GM23338 (cell line): ENCODE measurements around the gene FASTK. TPM values are rescaled to one million over a fixed set of nuclear protein-coding genes. Genes with fewer than 3 reads are reported as not detected.
A peak's percentile ranks its signal among the peaks of the same experiment; 100 is the strongest.

Experiments
- ATAC-seq: fragments of 200-7000 bp; cut with Tn5 transposase; 3 replicates; pipeline ENCODE4 v1.9.1; 2020
- DNase-seq: peaks from one replicate; pipeline ENCODE4 v3.0.0-alpha.2; 2015; ENCODE audit warnings: low spot score
- H2AFZ ChIP-seq: fragments of 200-600 bp; sonication (generic); 2 replicates; pipeline ENCODE4 v1.8.0; 2016; ENCODE audit warnings: antibody characterized with exemption, mild to moderate bottlenecking, moderate library complexity
- H3F3A ChIP-seq: fragments of 200-600 bp; sonication (generic); replicated peaks from 2 replicates; pipeline ENCODE4 v1.8.0; 2017; ENCODE audit warnings: antibody characterized with exemption, mixed run types, low read depth
- H3K27ac ChIP-seq: fragments of 200-600 bp; sonication (generic); 2 replicates; pipeline ENCODE4 v1.6.1; 2016; ENCODE audit warnings: low read depth
- H3K27me3 ChIP-seq: fragments of 200-600 bp; sonication (generic); 2 replicates; pipeline ENCODE4 v1.8.0; 2016; ENCODE audit warnings: mild to moderate bottlenecking, mixed run types, moderate library complexity; ENCODE audit not compliant: insufficient read depth
- H3K36me3 ChIP-seq: fragments of 200-600 bp; sonication (generic); 2 replicates; pipeline ENCODE4 v1.8.0; 2016; ENCODE audit warnings: mild to moderate bottlenecking; ENCODE audit not compliant: insufficient read depth
- H3K4me1 ChIP-seq: fragments of 200-600 bp; sonication (generic); 2 replicates; pipeline ENCODE4 v1.8.0; 2016; ENCODE audit warnings: mild to moderate bottlenecking, moderate library complexity; ENCODE audit not compliant: insufficient read depth
- H3K4me2 ChIP-seq: fragments of 200-600 bp; sonication (generic); 2 replicates; pipeline ENCODE4 v1.7.1; 2017; ENCODE audit warnings: mixed run types
- H3K4me3 ChIP-seq: fragments of 200-600 bp; sonication (generic); 2 replicates; pipeline ENCODE4 v1.6.1; 2016; ENCODE audit warnings: mixed run types
- H3K79me2 ChIP-seq: fragments of 200-600 bp; sonication (generic); replicated peaks from 2 replicates; pipeline ENCODE4 v1.8.0; 2017; ENCODE audit warnings: mild to moderate bottlenecking; ENCODE audit not compliant: insufficient read depth
- H3K9me2 ChIP-seq: fragments of 200-600 bp; sonication (generic); 2 replicates; pipeline ENCODE4 v1.8.0; 2017; ENCODE audit not compliant: insufficient read depth
- H4K20me1 ChIP-seq: fragments of 200-600 bp; sonication (generic); replicated peaks from 2 replicates; pipeline ENCODE4 v1.8.0; 2017; ENCODE audit warnings: mild to moderate bottlenecking; ENCODE audit not compliant: insufficient read depth
- H3K27ac Mint-ChIP-seq: 2 replicates; pipeline ENCODE4 v1.8.0; 2020; ENCODE audit warnings: inconsistent platforms, mild to moderate bottlenecking, moderate library complexity, mixed read lengths
- H3K27me3 Mint-ChIP-seq: 3 replicates; pipeline ENCODE4 v1.8.0; 2022; ENCODE audit warnings: low read depth, mild to moderate bottlenecking, moderate library complexity, mixed read lengths, inconsistent platforms; ENCODE audit not compliant: insufficient read depth, poor library complexity
- H3K36me3 Mint-ChIP-seq: 3 replicates; pipeline ENCODE4 v1.8.0; 2021; ENCODE audit warnings: low read depth, mild to moderate bottlenecking, inconsistent platforms, moderate library complexity, mixed read lengths
- H3K4me1 Mint-ChIP-seq: 3 replicates; pipeline ENCODE4 v1.8.0; 2020; ENCODE audit warnings: mild to moderate bottlenecking, inconsistent platforms, mixed read lengths
- H3K4me3 Mint-ChIP-seq: 3 replicates; pipeline ENCODE4 v1.8.0; 2021; ENCODE audit warnings: moderate library complexity, mild to moderate bottlenecking, inconsistent platforms, mixed read lengths
- H3K9me3 Mint-ChIP-seq: 3 replicates; pipeline ENCODE4 v1.8.0; 2020; ENCODE audit warnings: moderate library complexity, mild to moderate bottlenecking, inconsistent platforms, mixed read lengths
- CREB1 ChIP-seq: fragments of 250-450 bp; sonication (Bioruptor Pico); IDR thresholded peaks from 2 replicates; pipeline ENCODE4 v1.5.0; 2020; ENCODE audit warnings: low read depth, mild to moderate bottlenecking, moderate library complexity
- CTCF ChIP-seq, 2 experiments: fragments of 200-600 bp in 1 of 2; sonication (generic) in 1 of 2; conservative IDR thresholded peaks; 2 replicates each; pipeline versions ENCODE4 v1.5.1 to v1.6.1; 2016 to 2017; ENCODE audit warnings: antibody characterized with exemption in 2 of 2, low read depth in 2 of 2, mild to moderate bottlenecking in 2 of 2, moderate library complexity in 1 of 2
- ETS1 ChIP-seq: IDR thresholded peaks from 2 replicates; pipeline ENCODE4 v1.6.1; 2016; ENCODE audit warnings: antibody characterized with exemption
- EZH2 ChIP-seq: fragments of 200-600 bp; sonication (generic); IDR thresholded peaks from one replicate; pipeline ENCODE4 v1.8.0; 2017; ENCODE audit warnings: antibody characterized with exemption, mild to moderate bottlenecking, low read depth; ENCODE audit not compliant: unreplicated experiment
- EZH2phosphoT487 ChIP-seq: fragments of 200-600 bp; sonication (generic); IDR thresholded peaks from one replicate; pipeline ENCODE4 v1.8.1; 2018; ENCODE audit warnings: antibody characterized with exemption; ENCODE audit not compliant: unreplicated experiment
- POLR2AphosphoS5 ChIP-seq: IDR thresholded peaks from 2 replicates; pipeline ENCODE4 v1.6.1; 2016; ENCODE audit warnings: antibody characterized with exemption, low read depth
- REST ChIP-seq: IDR thresholded peaks from one replicate; pipeline ENCODE4 v1.6.1; 2018; ENCODE audit warnings: antibody characterized with exemption; ENCODE audit not compliant: unreplicated experiment
- ZNF331 ChIP-seq: fragments of 250-450 bp; sonication (Bioruptor Pico); IDR thresholded peaks from 2 replicates; pipeline ENCODE4 v1.5.0; 2020; ENCODE audit warnings: low read depth, mild to moderate bottlenecking, moderate library complexity
- polyA plus RNA-seq: library from polyadenylated mRNA; unstranded; fragments of >200 nt; fragmentation: Nextera tagmentation; extraction: Ambion mirVana; gene quantifications from 2 replicates; pipeline ENCODE4 v1.2.1, GENCODE V29; 2016
- total RNA-seq: library from RNA; depleted of rRNA; stranded (reverse); fragments of >200 nt; shearing (Covaris generic); gene quantifications from 2 replicates; pipeline ENCODE4 v1.2.3, GENCODE V29; 2014

The FASTK gene
- total and polyA plus RNA-seq, 2 experiments from 2014 or later = 37.4 to 57.4 TPM

- H3F3A ChIP-seq = no peaks in the 10 kb centered on the region
- Mint-ChIP-seq H3K36me3 (no peaks in the 10 kb centered on the region), H3K27me3 (peaks cover 30% of the 10 kb centered on the region), H3K4me1 (peaks cover 10% of the 10 kb centered on the region), H3K4me3 (no peak overlapping the region; the same call in 2 of the 3 replicates), H3K9me3 (no peaks in the 10 kb centered on the region), H3K27ac (no peak overlapping the region)
- no peaks in the 10 kb centered on the region for H3K36me3 ChIP-seq
- no peaks in the 10 kb centered on the region for H3K9me2 ChIP-seq
- ATAC-seq = peak; percentile 89
- H3K4me2 ChIP-seq = peak overlapping the region; percentile 78
- H4K20me1 ChIP-seq = no peaks in the 10 kb centered on the region; the same call in 1 of the 2 replicates
- peak; percentile 95 for DNase-seq
- peaks cover 27% of the 10 kb centered on the region for H3K27me3 ChIP-seq
- peak overlapping the region; percentile 49 for H3K4me3 ChIP-seq
- TF ChIP-seq CREB1 (peak; percentile 72), REST (peak; percentile 95), EZH2phosphoT487 (no peak), POLR2AphosphoS5 (peak; percentile 48; the same call in 1 of the 2 replicates)
- no peak overlapping the region for H3K27ac ChIP-seq
- H3K4me1 ChIP-seq = peaks cover 3% of the 10 kb centered on the region; the same call in 1 of the 2 replicates
- H3K79me2 ChIP-seq = no peaks in the 10 kb centered on the region
- peak overlapping the region; percentile 69; the same call in 1 of the 2 replicates for H2AFZ ChIP-seq
Measured at GRCh38 chr7:151051108-151051507, 29.5 kb downstream of the FASTK start.

GRCh38 chr7:151048911-151049463 is 31.6 kb downstream of the FASTK start:
- no peaks in the 10 kb centered on the region for H3F3A ChIP-seq
- H3K36me3 Mint-ChIP-seq = no peaks in the 10 kb centered on the region
- TF ChIP-seq EZH2phosphoT487 (no peak), EZH2 (no peak), ZNF331 (CRISPR knock-in tag) (no peak), CTCF (conservative IDR thresholded peaks at IDR 0.05; ENCODE audit: low read depth in 2 of 2) (no peak), ETS1 (no peak)

More at GRCh38 chr7:151048911-151049463, 31.6 kb downstream of the FASTK start:
- DNase-seq (no peak), ATAC-seq (no peak)
- Histone ChIP-seq H3K36me3 (no peaks in the 10 kb centered on the region), H4K20me1 (no peaks in the 10 kb centered on the region), H3K4me2 (no peak overlapping the region), H3K4me1 (no peaks in the 10 kb centered on the region), H2AFZ (no peak overlapping the region), H3K27ac (no peak overlapping the region), H3K79me2 (no peaks in the 10 kb centered on the region), H3K27me3 (peaks cover 22% of the 10 kb centered on the region), H3K4me3 (no peak overlapping the region), H3K9me2 (no peaks in the 10 kb centered on the region)
- peaks cover 9% of the 10 kb centered on the region for H3K4me1 Mint-ChIP-seq
- no peak overlapping the region for H3K27ac Mint-ChIP-seq
- H3K9me3 Mint-ChIP-seq = no peaks in the 10 kb centered on the region
- H3K27me3 Mint-ChIP-seq = peaks cover 26% of the 10 kb centered on the region
- H3K4me3 Mint-ChIP-seq = no peak overlapping the region
